ENCODE results near the gene UGCG. TPM values are rescaled to one million over a fixed set of nuclear protein-coding genes. Genes with fewer than 3 reads are reported as not detected.

Gene UGCG
- total RNA-seq, 1 experiment from 2014 or later, result 23.1 TPM

DNA sequence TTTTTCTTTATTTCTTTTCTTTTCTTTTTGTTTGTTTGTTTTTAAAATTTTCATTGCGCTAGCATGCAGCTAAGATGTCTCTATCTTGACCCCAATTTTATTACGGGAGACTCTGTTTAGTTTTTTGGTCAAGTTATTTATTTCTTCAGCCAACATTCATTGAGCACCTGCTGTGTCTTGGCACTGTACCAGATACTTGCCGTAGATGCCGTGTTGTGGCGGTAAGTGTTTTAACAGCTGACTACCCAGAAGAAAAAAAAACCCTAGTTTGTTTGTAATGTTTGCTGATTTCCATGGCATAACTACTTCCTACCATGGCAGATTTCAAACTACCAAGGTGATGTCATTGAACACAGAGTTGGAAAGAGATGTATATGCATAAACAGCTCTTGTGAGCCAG, 65.0 kb downstream of the UGCG start:
- H3K9me3 ChIP-seq (ENCODE audit: low read depth, low read length, poor library complexity, severe bottlenecking), result no peaks in the 10 kb centered on the region
- H3K36me3 ChIP-seq (ENCODE audit: insufficient read depth, low read length, poor library complexity, severe bottlenecking), result no peaks in the 10 kb centered on the region
- no TSS peak for BruUV-seq (replicated peaks)
- H3K4me1 ChIP-seq (ENCODE audit: insufficient read depth, low read length, poor library complexity, severe bottlenecking), result peaks cover 46% of the 10 kb centered on the region
- H3K27me3 ChIP-seq (replicated peaks; ENCODE audit: insufficient read depth, low read depth, low read length, poor library complexity), result no peaks in the 10 kb centered on the region
- CTCF ChIA-PET, result no interaction called here
- TF ChIP-seq, protein P1, sequence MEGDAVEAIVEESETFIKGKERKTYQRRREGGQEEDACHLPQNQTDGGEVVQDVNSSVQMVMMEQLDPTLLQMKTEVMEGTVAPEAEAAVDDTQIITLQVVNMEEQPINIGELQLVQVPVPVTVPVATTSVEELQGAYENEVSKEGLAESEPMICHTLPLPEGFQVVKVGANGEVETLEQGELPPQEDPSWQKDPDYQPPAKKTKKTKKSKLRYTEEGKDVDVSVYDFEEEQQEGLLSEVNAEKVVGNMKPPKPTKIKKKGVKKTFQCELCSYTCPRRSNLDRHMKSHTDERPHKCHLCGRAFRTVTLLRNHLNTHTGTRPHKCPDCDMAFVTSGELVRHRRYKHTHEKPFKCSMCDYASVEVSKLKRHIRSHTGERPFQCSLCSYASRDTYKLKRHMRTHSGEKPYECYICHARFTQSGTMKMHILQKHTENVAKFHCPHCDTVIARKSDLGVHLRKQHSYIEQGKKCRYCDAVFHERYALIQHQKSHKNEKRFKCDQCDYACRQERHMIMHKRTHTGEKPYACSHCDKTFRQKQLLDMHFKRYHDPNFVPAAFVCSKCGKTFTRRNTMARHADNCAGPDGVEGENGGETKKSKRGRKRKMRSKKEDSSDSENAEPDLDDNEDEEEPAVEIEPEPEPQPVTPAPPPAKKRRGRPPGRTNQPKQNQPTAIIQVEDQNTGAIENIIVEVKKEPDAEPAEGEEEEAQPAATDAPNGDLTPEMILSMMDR (conservative IDR thresholded peaks at IDR 0.05; ENCODE audit: low read depth, low read length), result no peak
- TF ChIP-seq EZH2 (IDR thresholded peaks at IDR 0.05; ENCODE audit: borderline replicate concordance, low read depth, low read length, poor library complexity, severe bottlenecking), result no peak
- H3K4me3 ChIP-seq (ENCODE audit: low read depth, low read length, poor library complexity, severe bottlenecking), result no peak overlapping the region
- peak; percentile 83 for DNase-seq (ENCODE audit: low spot score)
- H3K27ac ChIP-seq (ENCODE audit: low read depth, low read length, poor library complexity, severe bottlenecking), result no peak overlapping the region
- intact Hi-C loops (cut with micrococcal nuclease; ENCODE audit: unreplicated experiment), result no loop called here
- POLR2A ChIA-PET (ENCODE audit: low non-redundant PET), result no interaction called here

DNA sequence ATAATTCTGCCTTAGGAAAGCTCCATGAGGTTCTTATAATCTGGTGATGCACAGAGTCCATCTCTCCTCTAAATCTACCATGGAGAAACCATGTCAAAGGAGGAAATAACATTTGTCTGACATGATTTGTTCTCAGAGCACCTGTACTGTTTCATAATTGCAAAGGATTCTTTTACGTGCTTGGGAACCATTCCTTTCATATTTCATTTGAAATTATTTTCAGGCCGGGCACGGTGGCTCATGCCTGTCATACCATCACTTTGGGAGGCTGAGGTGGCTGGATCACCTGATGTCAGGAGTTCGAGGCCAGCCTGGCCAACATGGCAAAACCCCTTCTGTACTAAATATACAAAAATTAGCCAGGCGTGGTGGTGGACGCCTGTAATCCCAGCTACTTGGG, 65.4 kb downstream of the UGCG start:
- H3K27ac ChIP-seq (ENCODE audit: low read depth, low read length, poor library complexity, severe bottlenecking), result no peak overlapping the region
- no peak for TF ChIP-seq EZH2 (IDR thresholded peaks at IDR 0.05; ENCODE audit: borderline replicate concordance, low read depth, low read length, poor library complexity, severe bottlenecking)
- TF ChIP-seq, protein P1 (conservative IDR thresholded peaks at IDR 0.05; ENCODE audit: low read depth, low read length), result no peak
- ChIA-PET POLR2A (ENCODE audit: low non-redundant PET) (no interaction called here), CTCF (no interaction called here)
- H3K4me1 ChIP-seq (ENCODE audit: insufficient read depth, low read length, poor library complexity, severe bottlenecking), result peaks cover 46% of the 10 kb centered on the region
- DNase-seq (ENCODE audit: low spot score), result no peak
- no peaks in the 10 kb centered on the region for H3K27me3 ChIP-seq (replicated peaks; ENCODE audit: insufficient read depth, low read depth, low read length, poor library complexity)
- H3K36me3 ChIP-seq (ENCODE audit: insufficient read depth, low read length, poor library complexity, severe bottlenecking), result no peaks in the 10 kb centered on the region
- intact Hi-C loops (cut with micrococcal nuclease; ENCODE audit: unreplicated experiment), result no loop called here
- no TSS peak for BruUV-seq (replicated peaks)
- no peak overlapping the region for H3K4me3 ChIP-seq (ENCODE audit: low read depth, low read length, poor library complexity, severe bottlenecking)
- H3K9me3 ChIP-seq (ENCODE audit: low read depth, low read length, poor library complexity, severe bottlenecking), result no peaks in the 10 kb centered on the region

DNA sequence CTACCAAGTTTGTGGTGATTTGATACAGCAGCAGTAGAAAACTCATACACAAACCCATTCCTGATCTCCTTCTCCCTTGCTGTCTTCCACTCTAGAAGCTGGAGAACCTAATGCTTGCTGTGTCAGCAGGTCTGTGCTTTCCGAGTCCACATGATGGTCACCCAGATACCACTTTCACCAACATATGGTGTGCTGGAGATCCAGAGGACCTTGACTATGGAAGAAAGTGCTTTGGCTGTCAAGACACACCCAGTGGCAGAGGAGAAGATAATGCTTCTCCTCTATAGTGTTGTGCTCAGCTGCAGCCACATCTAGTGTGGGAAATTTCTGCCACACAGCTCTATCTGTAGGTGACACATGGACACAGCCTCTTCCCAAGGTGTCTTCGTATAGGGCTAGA, 67.4 kb downstream of the UGCG start:
- no TSS peak for BruUV-seq (replicated peaks)
- ChIA-PET POLR2A (ENCODE audit: low non-redundant PET) (no interaction called here), CTCF (no interaction called here)
- H3K9me3 ChIP-seq (ENCODE audit: low read depth, low read length, poor library complexity, severe bottlenecking), result no peaks in the 10 kb centered on the region
- no peaks in the 10 kb centered on the region for H3K36me3 ChIP-seq (ENCODE audit: insufficient read depth, low read length, poor library complexity, severe bottlenecking)
- H3K4me1 ChIP-seq (ENCODE audit: insufficient read depth, low read length, poor library complexity, severe bottlenecking), result peaks cover 30% of the 10 kb centered on the region
- no peaks in the 10 kb centered on the region for H3K27me3 ChIP-seq (replicated peaks; ENCODE audit: insufficient read depth, low read depth, low read length, poor library complexity)
- no peak for DNase-seq (ENCODE audit: low spot score)
- TF ChIP-seq, protein P1 (conservative IDR thresholded peaks at IDR 0.05; ENCODE audit: low read depth, low read length), result no peak
- no peak for TF ChIP-seq EZH2 (IDR thresholded peaks at IDR 0.05; ENCODE audit: borderline replicate concordance, low read depth, low read length, poor library complexity, severe bottlenecking)
- no peak overlapping the region for H3K27ac ChIP-seq (ENCODE audit: low read depth, low read length, poor library complexity, severe bottlenecking)
- intact Hi-C loops (cut with micrococcal nuclease; ENCODE audit: unreplicated experiment), result no loop called here
- H3K4me3 ChIP-seq (ENCODE audit: low read depth, low read length, poor library complexity, severe bottlenecking), result no peak overlapping the region

All from A673 (cell line).